ENCODE data around the gene REG3G.

DNA sequence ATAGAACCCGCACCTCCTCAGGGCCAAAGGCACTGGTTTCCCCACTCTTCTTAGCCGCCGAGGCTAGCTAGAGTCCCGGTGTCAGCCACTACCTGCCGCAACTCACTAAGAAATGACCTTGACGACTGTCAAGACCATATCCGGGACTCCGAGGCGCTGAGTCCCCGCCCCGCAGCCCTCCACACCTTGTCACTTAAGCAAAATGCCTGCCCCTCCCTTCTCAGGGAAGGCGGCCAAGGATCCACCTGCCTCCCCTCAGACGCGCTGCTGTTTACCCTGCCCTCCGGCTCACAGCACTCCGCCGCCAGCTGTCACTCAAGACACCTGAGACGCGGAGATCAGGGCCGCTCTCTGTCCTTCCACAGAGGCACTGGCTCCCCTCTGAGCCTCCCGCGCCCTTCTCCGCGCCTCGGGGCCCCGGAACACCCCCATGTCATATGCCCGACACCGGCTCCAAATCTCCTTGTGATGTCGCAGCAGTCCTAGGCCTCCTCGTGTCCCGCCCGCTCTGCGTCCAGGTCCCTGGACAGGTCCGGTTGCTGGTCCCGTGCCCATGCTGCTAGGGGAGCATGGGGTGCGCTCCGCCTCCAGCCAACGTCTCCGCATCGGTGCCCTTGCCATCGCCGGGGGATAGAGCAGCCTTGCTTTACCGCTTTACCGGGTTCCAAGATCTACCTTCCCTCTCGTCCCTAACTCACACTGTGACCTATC, 32.5 kb upstream of the REG3G start:
- TF ChIP-seq, protein P1, sequence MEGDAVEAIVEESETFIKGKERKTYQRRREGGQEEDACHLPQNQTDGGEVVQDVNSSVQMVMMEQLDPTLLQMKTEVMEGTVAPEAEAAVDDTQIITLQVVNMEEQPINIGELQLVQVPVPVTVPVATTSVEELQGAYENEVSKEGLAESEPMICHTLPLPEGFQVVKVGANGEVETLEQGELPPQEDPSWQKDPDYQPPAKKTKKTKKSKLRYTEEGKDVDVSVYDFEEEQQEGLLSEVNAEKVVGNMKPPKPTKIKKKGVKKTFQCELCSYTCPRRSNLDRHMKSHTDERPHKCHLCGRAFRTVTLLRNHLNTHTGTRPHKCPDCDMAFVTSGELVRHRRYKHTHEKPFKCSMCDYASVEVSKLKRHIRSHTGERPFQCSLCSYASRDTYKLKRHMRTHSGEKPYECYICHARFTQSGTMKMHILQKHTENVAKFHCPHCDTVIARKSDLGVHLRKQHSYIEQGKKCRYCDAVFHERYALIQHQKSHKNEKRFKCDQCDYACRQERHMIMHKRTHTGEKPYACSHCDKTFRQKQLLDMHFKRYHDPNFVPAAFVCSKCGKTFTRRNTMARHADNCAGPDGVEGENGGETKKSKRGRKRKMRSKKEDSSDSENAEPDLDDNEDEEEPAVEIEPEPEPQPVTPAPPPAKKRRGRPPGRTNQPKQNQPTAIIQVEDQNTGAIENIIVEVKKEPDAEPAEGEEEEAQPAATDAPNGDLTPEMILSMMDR (IDR thresholded peaks at IDR 0.05): no peak
- TF ChIP-seq POLR2A (IDR thresholded peaks at IDR 0.05) (no peak), EP300 (IDR thresholded peaks at IDR 0.05) (no peak)

All from tibial nerve (tissue), 4 donors.